ENCODE results near the gene ROR2.

DNA sequence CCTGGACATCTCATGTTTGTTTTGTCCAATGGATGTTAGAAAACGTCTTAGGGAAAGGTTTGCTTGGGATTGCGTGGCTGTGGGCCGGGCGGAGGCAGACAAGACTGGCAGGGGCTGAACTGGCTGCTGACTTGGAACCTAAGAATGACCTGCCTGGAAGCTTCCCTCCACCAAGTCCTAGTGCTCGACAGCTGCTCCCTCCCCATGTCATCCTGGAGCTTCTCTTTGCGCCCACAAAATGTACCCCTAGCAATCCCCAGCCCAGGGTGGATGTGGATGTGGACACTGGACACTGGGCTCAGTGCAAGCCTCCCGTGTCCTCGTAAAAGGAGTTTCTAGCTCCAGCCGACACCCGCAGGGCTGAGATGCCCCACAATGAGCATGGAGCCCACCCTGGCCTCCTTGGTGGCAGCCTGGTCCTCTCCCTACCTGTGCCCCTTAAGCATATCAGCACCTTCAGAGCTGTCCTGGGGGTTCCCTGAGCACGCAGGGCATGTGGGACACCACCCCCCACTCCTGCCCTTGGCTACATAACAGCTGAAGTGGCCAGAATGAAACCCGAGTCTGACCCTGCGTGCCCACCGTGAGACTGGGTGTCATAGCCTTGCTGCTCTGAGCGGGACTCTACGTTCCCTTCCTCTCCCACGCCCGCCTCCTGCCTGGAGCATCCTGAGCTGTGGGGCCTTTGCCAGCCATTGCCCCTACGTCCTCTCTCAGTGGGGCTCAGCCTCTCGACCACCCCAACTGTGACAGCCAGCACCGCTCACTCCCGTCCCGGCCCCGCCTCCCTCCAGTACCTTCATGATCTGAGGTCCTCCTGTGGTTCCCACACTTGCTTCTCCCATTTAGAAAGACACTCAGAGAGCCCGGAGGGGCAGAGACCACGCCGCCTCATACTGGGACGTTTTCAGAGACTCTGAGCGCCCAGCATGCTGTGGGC, 180.8 kb downstream of the ROR2 start:
- TF ChIP-seq CSDC2 (CRISPR knock-in tag; IDR thresholded peaks at IDR 0.05) (no peak), ZNF8 (CRISPR knock-in tag; IDR thresholded peaks at IDR 0.05) (no peak), ZFP30 (CRISPR knock-in tag; IDR thresholded peaks at IDR 0.05) (no peak), TCF4 (CRISPR knock-in tag; IDR thresholded peaks at IDR 0.05; ENCODE audit: borderline replicate concordance) (no peak), ZNF565 (CRISPR knock-in tag; conservative IDR thresholded peaks at IDR 0.05; ENCODE audit: low read depth) (no peak), ZFP3 (CRISPR knock-in tag; IDR thresholded peaks at IDR 0.05) (no peak), GLIS3 (CRISPR knock-in tag; IDR thresholded peaks at IDR 0.05) (no peak)
- TF ChIP-seq, protein P1, sequence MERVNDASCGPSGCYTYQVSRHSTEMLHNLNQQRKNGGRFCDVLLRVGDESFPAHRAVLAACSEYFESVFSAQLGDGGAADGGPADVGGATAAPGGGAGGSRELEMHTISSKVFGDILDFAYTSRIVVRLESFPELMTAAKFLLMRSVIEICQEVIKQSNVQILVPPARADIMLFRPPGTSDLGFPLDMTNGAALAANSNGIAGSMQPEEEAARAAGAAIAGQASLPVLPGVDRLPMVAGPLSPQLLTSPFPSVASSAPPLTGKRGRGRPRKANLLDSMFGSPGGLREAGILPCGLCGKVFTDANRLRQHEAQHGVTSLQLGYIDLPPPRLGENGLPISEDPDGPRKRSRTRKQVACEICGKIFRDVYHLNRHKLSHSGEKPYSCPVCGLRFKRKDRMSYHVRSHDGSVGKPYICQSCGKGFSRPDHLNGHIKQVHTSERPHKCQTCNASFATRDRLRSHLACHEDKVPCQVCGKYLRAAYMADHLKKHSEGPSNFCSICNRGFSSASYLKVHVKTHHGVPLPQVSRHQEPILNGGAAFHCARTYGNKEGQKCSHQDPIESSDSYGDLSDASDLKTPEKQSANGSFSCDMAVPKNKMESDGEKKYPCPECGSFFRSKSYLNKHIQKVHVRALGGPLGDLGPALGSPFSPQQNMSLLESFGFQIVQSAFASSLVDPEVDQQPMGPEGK (CRISPR knock-in tag; IDR thresholded peaks at IDR 0.05; ENCODE audit: borderline replicate concordance): no peak
- TF ChIP-seq, protein P2, sequence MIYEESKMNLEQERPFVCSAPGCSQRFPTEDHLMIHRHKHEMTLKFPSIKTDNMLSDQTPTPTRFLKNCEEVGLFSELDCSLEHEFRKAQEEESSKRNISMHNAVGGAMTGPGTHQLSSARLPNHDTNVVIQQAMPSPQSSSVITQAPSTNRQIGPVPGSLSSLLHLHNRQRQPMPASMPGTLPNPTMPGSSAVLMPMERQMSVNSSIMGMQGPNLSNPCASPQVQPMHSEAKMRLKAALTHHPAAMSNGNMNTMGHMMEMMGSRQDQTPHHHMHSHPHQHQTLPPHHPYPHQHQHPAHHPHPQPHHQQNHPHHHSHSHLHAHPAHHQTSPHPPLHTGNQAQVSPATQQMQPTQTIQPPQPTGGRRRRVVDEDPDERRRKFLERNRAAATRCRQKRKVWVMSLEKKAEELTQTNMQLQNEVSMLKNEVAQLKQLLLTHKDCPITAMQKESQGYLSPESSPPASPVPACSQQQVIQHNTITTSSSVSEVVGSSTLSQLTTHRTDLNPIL (CRISPR knock-in tag; IDR thresholded peaks at IDR 0.05; ENCODE audit: low read depth): no peak

Data from SK-N-SH treated with all-trans-retinoic acid at 6 μM for 48 hours (cell line).